Measurements from ENCODE around the gene ARIH2. TPM values are rescaled to one million over a fixed set of nuclear protein-coding genes. Genes with fewer than 3 reads are reported as not detected.

Gene ARIH2
- total and polyA plus RNA-seq, 9 of the 15 experiments (the other 6 are each of a cell fraction or from before 2014, with no cell fraction given) = 27.0 to 120 (median 108) TPM

GRCh38 chr3:48926425-48927392 lies 8.1 kb downstream of the ARIH2 start:
- no peak overlapping the region; the same call in 1 of the 2 replicates for H3K4me2 ChIP-seq (ENCODE audit: insufficient read depth, low read length)
- H3K9ac ChIP-seq (ENCODE audit: insufficient read depth in 1 of 2, low read depth in 2 of 2, low read length in 2 of 2) = no peak overlapping the region
- in situ Hi-C loops (cut with MboI) = no loop called here
- CTCF ChIA-PET (ENCODE audit: low intra/inter-chr PET ratio) = no interaction called here
- peaks cover 3% of the 10 kb centered on the region for H3K9me1 ChIP-seq (ENCODE audit: control insufficient read depth, insufficient read depth, low read length)
- ATAC-seq (peak; percentile 77), DNase-seq (ENCODE audit: extremely low read depth in 1 of 4, low spot score in 3 of 4) (peak in 1 of 4 experiments; percentile 20), FAIRE-seq (no peak)
- 54% methylated on average over 10 of the region's 11 CpGs for WGBS (ENCODE audit: insufficient coverage, low coverage, missing lambda C conversion rate)
- H3K27ac ChIP-seq (ENCODE audit: extremely low read depth, low read depth, low read length) = peak overlapping the region; percentile 30; the same call in 2 of the 3 replicates
- peaks cover 73% of the 10 kb centered on the region for H3K36me3 ChIP-seq (ENCODE audit: control insufficient read depth, insufficient read depth, low read length)
- no peaks in the 10 kb centered on the region for H3K27me3 ChIP-seq (ENCODE audit: control insufficient read depth in 2 of 2, insufficient read depth in 2 of 2, low read length in 2 of 2)
- H3K79me2 ChIP-seq (ENCODE audit: control insufficient read depth, insufficient read depth, low read length) = peaks cover 91% of the 10 kb centered on the region
- peaks cover 0 to 13% of the 10 kb centered on the region in 2 experiments; a peak in 4 of 5 replicates for H3K4me1 ChIP-seq (replicated peaks in 1 of 2; ENCODE audit: control insufficient read depth in 2 of 2, insufficient read depth in 2 of 2, low read length in 2 of 2)
- H4K20me1 ChIP-seq (replicated peaks; ENCODE audit: control insufficient read depth, insufficient read depth, low read length) = peaks cover 14% of the 10 kb centered on the region
- no peak overlapping the region for H3K4me3 ChIP-seq
- H2AFZ ChIP-seq (ENCODE audit: low read depth, low read length) = no peak overlapping the region
- H3K9me3 ChIP-seq (replicated peaks; ENCODE audit: control insufficient read depth, insufficient read depth, low read depth, low read length) = no peaks in the 10 kb centered on the region
- POLR2A ChIA-PET = interaction anchor here (3.6 kb wide), 1 partner anchor 7 kb away, joined by 25 read pairs; the partner anchor contains the start of gene ARIH2
- intact Hi-C loops (cut with micrococcal nuclease) = no loop called here
- no TSS peak for BruUV-seq (replicated peaks)
- no peak for TF ChIP-seq BRF2 (IDR thresholded peaks at IDR 0.05; ENCODE audit: borderline replicate concordance, insufficient read depth, insufficient read length)
- TF ChIP-seq STAT5B (CRISPR knock-in tag; IDR thresholded peaks at IDR 0.05) = no peak
- no peak for TF ChIP-seq CBX2 (IDR thresholded peaks at IDR 0.05; ENCODE audit: insufficient read depth, low read length, poor library complexity, severe bottlenecking)
- no peak for TF ChIP-seq ATF4 (CRISPR knock-in tag; IDR thresholded peaks at IDR 0.05)
- TF ChIP-seq ARHGAP35 (IDR thresholded peaks at IDR 0.05; ENCODE audit: partially characterized antibody) = no peak
- peak; percentile 54 for TF ChIP-seq CEBPB (tag; IDR thresholded peaks at IDR 0.05)
- TF ChIP-seq ZNF696 (CRISPR knock-in tag; conservative IDR thresholded peaks at IDR 0.05) = no peak
- TF ChIP-seq CTBP1 (IDR thresholded peaks at IDR 0.05; ENCODE audit: borderline replicate concordance) = no peak
- no peak for TF ChIP-seq CTCFL (IDR thresholded peaks at IDR 0.05; ENCODE audit: borderline replicate concordance, insufficient read depth, low read depth, low read length, poor library complexity, severe bottlenecking)
- TF ChIP-seq NRF1 (conservative IDR thresholded peaks at IDR 0.05 in 1 of 2, IDR thresholded peaks at IDR 0.05 in 1 of 2) = no peak
- TF ChIP-seq NFRKB (IDR thresholded peaks at IDR 0.05; ENCODE audit: low read depth) = no peak
- no peak for TF ChIP-seq ZBTB49 (CRISPR knock-in tag; IDR thresholded peaks at IDR 0.05; ENCODE audit: borderline replicate concordance)
